ENCODE results near the gene NUDT22. TPM values are rescaled to one million over a fixed set of nuclear protein-coding genes. Genes with fewer than 3 reads are reported as not detected.

NUDT22 gene
- total and polyA plus RNA-seq, 2 of the 8 experiments (the other 6 are each of a cell fraction or from before 2014, with no cell fraction given) = 43.4 to 69.0 TPM

GRCh38 chr11:64232182-64232966, 6.3 kb downstream of the NUDT22 start:
- 98% methylated on average over 15 of the region's 15 CpGs; no CpG with 5 or more reads in 1 of the 2 experiments for WGBS, 2 experiments (ENCODE audit: extremely low coverage in 1 of 2, insufficient coverage in 1 of 2, insufficient read length in 1 of 2, insufficient replicate concordance in 2 of 2, low coverage in 1 of 2, low lambda C conversion rate in 2 of 2, missing lambda C conversion rate in 1 of 2)
- no peaks in the 10 kb centered on the region; the same call in 1 of the 2 replicates for H3K79me1 ChIP-seq (ENCODE audit: low read depth, low read length)
- 0 out of 2 replicates have a peak overlapping the region, but pooled peaks have one; percentile 72 for H2BK15ac ChIP-seq (ENCODE audit: low read length)
- H3K56ac ChIP-seq (replicated peaks; ENCODE audit: insufficient read length, low read depth, low read length) = no peak overlapping the region
- no peak overlapping the region for H3K27ac ChIP-seq (ENCODE audit: low read depth, low read length)
- H3K36me3 ChIP-seq (ENCODE audit: control insufficient read depth in 2 of 4, insufficient read depth in 4 of 4, low read length in 3 of 4) = no peaks in the 10 kb centered on the region
- no peak overlapping the region for H3K23ac ChIP-seq (ENCODE audit: insufficient read length)
- H4K20me1 ChIP-seq (replicated peaks in 1 of 2; ENCODE audit: control insufficient read depth in 1 of 2, insufficient read depth in 2 of 2, low read length in 2 of 2) = peaks cover 0 to 6% of the 10 kb centered on the region in 2 experiments
- FAIRE-seq (no peak), DNase-seq (ENCODE audit: low read depth in 1 of 2, low spot score in 2 of 2) (no peak)
- no peak overlapping the region for H4K5ac ChIP-seq (ENCODE audit: insufficient read length, low read depth, low read length)
- no peak overlapping the region for H2BK5ac ChIP-seq (ENCODE audit: low read depth, low read length)
- no peak overlapping the region for H3K14ac ChIP-seq (ENCODE audit: insufficient read length)
- no peak overlapping the region for H2BK12ac ChIP-seq (ENCODE audit: low read depth, low read length)
- peaks cover 0 to 22% (median 7%) of the 10 kb centered on the region in 4 experiments; a peak in 6 of 7 replicates for H3K4me1 ChIP-seq (replicated peaks in 1 of 4; ENCODE audit: control insufficient read depth in 3 of 4, insufficient read depth in 4 of 4, low read length in 3 of 4)
- POLR2A ChIA-PET (ENCODE audit: partially characterized antibody) = interaction anchor here (0.8 to 11.9 kb wide), 12 partner anchors 14 to 1376 kb away, joined by 3 to 190 read pairs (median 4); partner anchors contain the start of genes FERMT3, FKBP2, PLCB3 and PPP1R14B
- no peaks in the 10 kb centered on the region for H3K79me2 ChIP-seq (ENCODE audit: control insufficient read depth in 1 of 2, insufficient read depth in 2 of 2, low read length in 2 of 2)
- H2BK20ac ChIP-seq (ENCODE audit: low read length) = no peak overlapping the region
- H3K27me3 ChIP-seq (replicated peaks in 1 of 4; ENCODE audit: control insufficient read depth in 3 of 4, extremely low read depth in 1 of 4, insufficient read depth in 3 of 4, low read length in 3 of 4) = peaks cover 0 to 12% (median 6%) of the 10 kb centered on the region in 4 experiments; a peak in 4 of 7 replicates
- H3K23me2 ChIP-seq (ENCODE audit: low read depth, low read length) = peaks cover 15% of the 10 kb centered on the region
- peak overlapping the region; percentile 3 for H3K4ac ChIP-seq (replicated peaks; ENCODE audit: insufficient read length, low read depth, low read length)
- H3K4me3 ChIP-seq (ENCODE audit: extremely low read depth in 1 of 4, insufficient read depth in 2 of 4, low read depth in 3 of 4, low read length in 4 of 4) = no peak overlapping the region
- H2AFZ ChIP-seq (ENCODE audit: low read length) = no peak overlapping the region
- H4K91ac ChIP-seq (replicated peaks; ENCODE audit: insufficient read length, low read length) = no peak overlapping the region
- no peak overlapping the region for H2BK120ac ChIP-seq (replicated peaks; ENCODE audit: low read depth, low read length)
- CTCF ChIA-PET (ENCODE audit: partially characterized antibody) = interaction anchor here (0.6 to 8.6 kb wide), 11 partner anchors 9 to 1023 kb away, joined by 3 to 51 read pairs (median 4); partner anchors contain the start of genes BAD, FERMT3, PLCB3 and PPP1R14B
- H3K18ac ChIP-seq (ENCODE audit: extremely low read depth, low read length) = no peak overlapping the region
- no peaks in the 10 kb centered on the region for H3K9me3 ChIP-seq (ENCODE audit: insufficient read depth in 2 of 2, low read depth in 1 of 2, low read length in 1 of 2)
- no peak overlapping the region for H4K8ac ChIP-seq (ENCODE audit: extremely low read depth, insufficient read depth, low read length)
- peak overlapping the region; percentile 65; the same call in 1 of the 2 replicates for H2AK5ac ChIP-seq (ENCODE audit: low read depth, low read length)
- no peak overlapping the region for H3K9ac ChIP-seq (replicated peaks in 1 of 4; ENCODE audit: extremely low read depth in 1 of 4, low read depth in 3 of 4, low read length in 3 of 4)
- H3K4me2 ChIP-seq (ENCODE audit: insufficient read depth in 1 of 2, low read depth in 2 of 2, low read length in 2 of 2) = no peak overlapping the region; a peak in 1 of 4 replicates
- no peak for TF ChIP-seq SP2 (IDR thresholded peaks at IDR 0.05; ENCODE audit: low read length)

Data from H1 (cell line).